ENCODE data around the gene ARHGAP6.
A peak's percentile ranks its signal among the peaks of the same experiment; 100 is the strongest.
"Not testable (repeated sequence)": the region's sequence is repeated elsewhere in the genome, so short reads cannot be mapped to it uniquely, and the experiment has no call there.

Gene ARHGAP6

GRCh38 chrX:11382930-11383329, 282.8 kb downstream of the ARHGAP6 start:
- no peak for DNase-seq

- peak; percentile 9 for DNase-seq
Measured at GRCh38 chrX:11381464-11381863, 284.3 kb downstream of the ARHGAP6 start.

DNA sequence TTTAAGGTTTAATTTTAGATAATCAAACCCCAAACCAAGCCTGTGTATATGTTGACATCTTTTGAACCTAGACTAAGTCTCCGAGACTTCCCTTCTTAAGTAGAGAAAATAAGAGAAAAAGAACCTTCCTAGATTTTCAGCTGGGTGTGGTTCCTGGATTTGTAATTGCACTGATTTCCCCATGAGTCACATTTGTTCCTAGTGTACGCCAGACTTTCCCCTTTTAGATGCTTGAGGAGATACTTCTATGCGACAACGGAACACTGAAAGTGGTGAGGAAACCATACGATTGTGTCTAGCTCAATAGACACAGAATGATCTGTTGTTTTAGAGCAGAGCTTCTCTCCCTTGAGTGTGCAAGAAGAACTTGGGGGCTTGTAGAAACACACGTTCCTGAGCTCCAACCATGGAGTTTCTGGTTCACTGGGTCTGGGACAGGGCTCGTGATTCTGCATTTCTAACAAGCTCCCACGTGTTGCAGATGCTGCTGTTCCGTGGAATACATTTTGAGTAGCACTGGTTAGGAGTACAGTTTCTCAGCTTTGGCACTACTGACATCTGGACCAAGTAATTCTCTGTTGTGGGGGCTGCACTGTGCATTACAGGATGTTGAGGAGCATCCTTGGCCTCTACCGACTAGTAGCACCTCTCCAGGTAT, 285.4 kb downstream of the ARHGAP6 start:
- DNase-seq = no peak

- no peak for DNase-seq
Measured at GRCh38 chrX:11376163-11376562, 289.6 kb downstream of the ARHGAP6 start.

DNA sequence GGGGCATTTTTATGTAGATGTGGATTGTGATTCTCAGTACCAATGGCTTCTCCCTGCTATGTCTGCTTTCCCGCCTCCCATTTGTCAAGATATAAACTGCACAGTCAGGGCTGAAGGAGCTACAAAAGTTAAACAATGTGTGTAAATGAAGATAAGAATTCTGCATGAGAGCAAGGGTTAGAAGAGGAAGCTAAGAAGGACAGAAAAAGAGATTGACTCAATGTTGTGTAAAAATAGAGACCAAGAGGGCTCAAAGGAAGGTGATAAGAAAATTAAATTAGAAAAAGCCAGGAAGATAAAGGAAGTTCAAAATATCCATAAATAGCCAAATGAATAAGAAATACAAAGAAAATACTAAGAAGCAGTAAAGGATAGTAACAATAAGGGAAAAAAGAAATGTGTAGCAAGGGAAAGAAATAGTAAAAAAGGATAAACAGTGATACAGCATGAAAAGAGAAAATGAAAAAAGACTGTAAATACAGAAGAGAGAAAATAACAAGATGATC, 290.1 kb downstream of the ARHGAP6 start:
- DNase-seq = no peak

DNA sequence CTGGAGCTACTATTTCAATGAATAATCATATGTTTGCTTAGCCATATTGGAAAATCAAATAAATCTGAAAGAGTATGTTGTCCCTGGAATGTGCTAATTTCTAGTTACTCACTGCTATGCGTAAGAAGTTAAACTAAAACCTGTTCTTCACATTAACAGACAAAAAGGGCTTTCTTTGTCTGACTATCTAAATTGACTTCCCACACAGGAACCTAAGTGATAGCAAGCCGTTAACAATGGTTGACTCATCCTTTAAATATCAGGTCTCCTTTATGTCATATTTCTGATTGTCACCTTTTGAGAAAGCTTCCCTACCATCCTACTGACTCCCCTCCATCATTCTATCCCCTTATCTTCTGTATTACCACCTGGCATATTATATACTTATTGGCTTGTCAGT, 291.1 kb downstream of the ARHGAP6 start:
- no peak for DNase-seq

DNA sequence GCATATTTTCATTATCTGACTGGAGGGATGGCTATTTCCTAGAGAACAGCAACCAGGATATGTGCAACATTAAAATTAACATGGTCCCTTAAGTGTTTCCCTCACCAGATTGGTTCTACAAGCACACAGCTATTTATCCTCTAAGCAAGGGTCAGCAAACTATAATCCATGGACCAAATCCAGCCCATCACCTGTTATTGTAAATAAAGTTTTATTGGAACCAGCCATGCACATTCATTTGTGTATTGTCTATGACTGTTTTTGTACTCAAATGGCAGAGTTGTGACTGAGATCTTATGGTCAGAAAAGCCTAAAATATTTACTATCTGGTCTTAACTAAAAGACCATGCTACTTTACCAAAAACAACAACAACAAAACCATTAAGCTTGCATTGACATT, 294.6 kb downstream of the ARHGAP6 start:
- no peak for DNase-seq

DNA sequence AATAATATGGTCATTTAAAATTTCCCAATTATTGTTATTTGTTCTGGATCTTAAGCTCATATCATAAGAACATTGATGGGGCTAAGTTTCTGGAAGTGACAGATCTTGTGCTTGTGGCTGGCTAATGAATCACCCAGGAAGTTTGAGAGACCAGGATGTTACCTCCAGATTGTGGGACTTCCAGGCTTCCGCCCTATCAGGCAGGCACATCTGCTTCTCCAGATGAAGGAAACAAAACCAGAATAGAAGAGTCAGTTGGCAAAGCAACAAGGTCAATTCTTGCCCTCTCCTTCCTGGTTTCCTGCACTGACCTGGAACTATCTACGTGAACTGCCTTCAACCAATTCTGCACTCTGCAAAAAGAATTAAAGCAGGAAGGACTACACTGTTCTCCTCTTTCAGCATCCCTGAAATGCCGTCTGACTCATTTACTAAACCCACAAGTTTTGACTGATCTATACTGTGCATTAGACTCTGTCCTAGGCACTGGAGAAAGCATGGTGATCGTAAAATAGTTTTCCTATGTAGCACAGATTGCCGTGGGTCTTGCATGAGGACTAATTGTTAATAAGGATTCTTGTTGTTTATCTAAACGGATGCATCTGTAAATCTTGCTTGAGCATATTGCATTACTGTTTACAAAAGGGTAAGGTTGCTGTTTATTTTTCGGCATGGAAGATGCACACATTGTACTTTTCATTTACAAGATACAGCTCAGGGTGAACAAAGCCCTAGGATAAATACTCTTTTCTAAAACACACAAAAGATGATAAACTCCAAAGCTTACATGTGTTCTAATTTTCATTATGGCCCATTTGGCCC, 297.9 kb downstream of the ARHGAP6 start:
- DNase-seq = no peak

GRCh38 chrX:11366998-11367595, 298.6 kb downstream of the ARHGAP6 start:
- no peak for DNase-seq

DNA sequence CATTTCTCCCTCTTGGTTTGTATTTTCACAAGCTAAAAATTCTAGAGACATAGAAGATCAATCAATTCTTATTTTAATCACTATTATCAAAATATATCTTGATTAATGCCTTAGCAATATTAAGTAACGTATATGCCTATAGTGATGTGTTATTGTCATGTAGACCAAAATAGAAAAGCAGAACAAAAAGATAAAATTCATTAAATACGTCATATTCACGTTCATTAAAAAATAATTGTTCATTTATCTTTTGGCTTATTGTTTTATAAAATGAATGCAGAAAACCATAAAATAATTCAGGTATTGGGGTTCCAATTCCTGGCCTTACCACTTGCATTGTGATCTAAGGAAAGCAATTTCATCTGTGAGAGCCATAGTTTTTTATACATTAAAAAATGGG, 300.3 kb downstream of the ARHGAP6 start:
- DNase-seq = no peak

- no peak for DNase-seq
Measured at GRCh38 chrX:11364835-11365234, 300.9 kb downstream of the ARHGAP6 start.

GRCh38 chrX:11363825-11364224, 301.9 kb downstream of the ARHGAP6 start:
- DNase-seq = not testable (repeated sequence)

GRCh38 chrX:11363069-11363594, 302.6 kb downstream of the ARHGAP6 start:
- DNase-seq = no peak

GRCh38 chrX:11361666-11362065, 304.1 kb downstream of the ARHGAP6 start:
- DNase-seq = not testable (repeated sequence)

DNA sequence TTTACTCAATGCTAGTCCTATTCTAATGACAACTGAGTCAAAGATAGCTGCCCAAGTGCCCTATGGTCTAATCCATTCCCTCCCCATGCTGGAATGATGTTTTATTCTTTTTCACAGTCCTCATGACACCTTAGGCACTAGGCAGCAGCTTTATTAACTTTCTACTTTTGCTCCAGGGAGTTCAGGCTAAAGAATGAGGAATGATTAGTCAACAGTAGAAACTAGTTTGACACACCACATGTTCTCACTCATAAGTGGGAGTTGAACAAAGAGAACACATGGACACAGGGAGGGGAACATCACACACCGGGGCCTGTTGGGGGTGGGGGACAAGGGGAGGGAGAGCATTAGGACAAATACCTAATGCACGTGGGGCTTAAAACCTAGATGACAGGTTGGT, 309.8 kb downstream of the ARHGAP6 start:
- not testable (repeated sequence) for DNase-seq

DNA sequence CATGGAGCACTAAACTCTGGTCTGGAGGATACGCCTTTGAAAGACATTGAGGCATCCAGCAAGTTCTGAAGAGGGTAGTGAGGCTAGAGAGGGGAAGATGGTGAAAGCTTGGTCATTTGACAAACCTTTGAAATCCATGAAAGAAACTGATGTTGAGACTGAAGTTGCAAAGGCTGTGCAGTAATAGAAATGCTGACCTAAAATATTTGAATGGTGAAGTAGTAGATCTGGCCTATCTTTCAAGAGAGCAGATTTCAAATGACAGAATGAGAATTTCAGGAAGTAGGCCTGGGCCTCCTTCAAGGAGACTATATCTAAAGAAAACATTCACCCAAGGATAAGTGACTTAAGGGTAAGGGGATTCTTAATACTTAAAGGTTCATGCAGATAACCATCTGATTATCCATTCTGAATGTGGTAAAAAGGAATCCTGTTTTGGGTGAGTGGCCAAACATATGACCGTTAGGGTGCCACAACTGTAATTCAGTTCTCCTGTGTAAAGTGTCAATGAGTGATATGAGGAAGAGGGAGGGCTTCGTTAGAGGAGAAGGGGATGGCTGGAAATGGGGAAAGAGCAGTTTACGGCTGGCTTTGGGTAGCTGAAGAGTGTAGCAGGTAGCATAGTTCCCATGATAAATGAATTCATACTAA, 310.3 kb downstream of the ARHGAP6 start:
- DNase-seq = no peak

DNA sequence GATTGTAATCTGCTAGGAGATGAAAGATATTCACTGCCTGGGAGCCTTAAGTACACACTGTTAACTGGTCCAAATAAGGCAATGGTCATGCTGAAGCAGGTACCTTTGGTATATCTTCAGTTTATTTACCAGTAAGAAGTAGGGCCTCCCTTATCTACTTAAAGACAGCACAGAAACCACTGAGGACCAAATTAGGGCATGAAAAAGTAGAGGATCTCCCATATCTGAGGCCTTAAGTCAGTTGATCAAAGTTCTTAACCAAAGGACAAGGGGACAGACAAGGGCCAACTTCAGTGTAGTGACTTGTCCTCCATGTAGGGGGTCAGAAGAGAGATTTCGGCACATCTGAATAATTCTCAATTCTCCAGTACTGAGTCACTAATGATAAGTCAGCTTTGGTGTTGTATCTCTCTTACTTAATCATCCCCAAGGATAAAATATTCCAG, 313.4 kb downstream of the ARHGAP6 start:
- no peak for DNase-seq

- DNase-seq = no peak
Measured at GRCh38 chrX:11351375-11352295, 314.1 kb downstream of the ARHGAP6 start.

DNA sequence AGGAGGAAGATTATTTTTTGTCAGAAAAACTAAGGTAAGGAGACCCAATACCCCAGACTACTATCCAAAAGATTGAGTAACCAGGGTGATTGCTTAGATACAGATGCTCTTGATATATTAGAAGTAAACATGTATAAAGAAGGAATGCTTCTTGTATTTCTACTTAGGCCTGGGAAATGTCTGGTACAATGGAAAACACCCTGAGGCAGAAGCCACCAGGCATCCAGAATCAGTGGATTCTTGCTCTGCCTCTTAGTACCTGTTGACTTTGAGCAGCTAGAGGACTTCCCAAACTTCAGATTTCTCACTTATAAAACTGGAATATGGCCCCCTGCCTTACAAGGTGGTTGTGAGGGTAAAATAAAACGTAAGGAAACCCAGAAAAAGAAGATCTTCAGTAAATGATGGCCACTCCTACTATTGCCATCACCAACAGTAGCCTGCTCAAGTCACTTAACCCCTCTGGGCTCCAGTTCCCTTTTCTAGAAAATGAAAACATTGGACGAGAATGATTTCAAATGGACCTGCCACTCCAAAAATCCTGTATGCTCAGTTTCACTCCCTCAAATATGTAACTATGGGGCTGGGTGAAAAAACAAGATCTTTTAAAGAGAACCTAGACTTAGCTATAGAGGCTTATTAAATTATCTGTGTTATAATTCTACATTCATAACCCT, 315.9 kb downstream of the ARHGAP6 start:
- DNase-seq = no peak

DNA sequence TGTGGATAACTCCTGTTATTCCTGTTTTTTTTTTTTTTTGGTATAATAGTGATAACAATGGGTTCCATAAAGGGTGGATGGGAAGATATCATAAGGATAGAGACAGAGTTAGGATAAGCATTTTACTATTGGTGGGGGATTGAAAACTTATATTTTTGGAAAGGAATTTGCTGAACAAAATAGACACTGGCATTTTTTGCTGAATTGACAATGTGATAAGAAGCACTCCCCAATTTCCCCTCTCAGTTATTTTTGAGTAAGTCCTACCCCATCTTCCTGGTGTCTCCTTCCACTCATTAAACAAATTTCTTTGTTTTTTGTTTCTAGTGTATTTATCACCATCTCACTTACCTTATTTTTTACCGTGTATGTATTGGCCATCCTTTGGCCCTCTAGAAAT, 316.7 kb downstream of the ARHGAP6 start:
- no peak for DNase-seq

GRCh38 chrX:11347300-11347699, 318.4 kb downstream of the ARHGAP6 start:
- no peak for DNase-seq
